GM18498 (cell line): ENCODE results near the gene NOXO1.

Experiments
- ATAC-seq: cut with Tn5 transposase; IDR thresholded peaks from one replicate; pipeline ENCODE4 v1.9.1; 2021; ENCODE audit warnings: mild to moderate bottlenecking, moderate library complexity; ENCODE audit not compliant: unreplicated experiment

NOXO1 gene

GRCh38 chr16:1998360-1998835 lies 17.1 kb upstream of the NOXO1 start:
- no peak for ATAC-seq

GRCh38 chr16:1997494-1998359 lies 16.5 kb upstream of the NOXO1 start:
- ATAC-seq, result no peak

- no peak for ATAC-seq
These were observed 12.5 kb upstream of the NOXO1 start for GRCh38 chr16:1993731-1994131.

GRCh38 chr16:1992704-1993317 lies 11.5 kb upstream of the NOXO1 start:
- no peak for ATAC-seq

GRCh38 chr16:1991948-1992703 lies 10.9 kb upstream of the NOXO1 start:
- peak; percentile 49 for ATAC-seq

GRCh38 chr16:1991588-1991947 lies 10.3 kb upstream of the NOXO1 start:
- no peak for ATAC-seq

GRCh38 chr16:1991135-1991551 lies 9.9 kb upstream of the NOXO1 start:
- ATAC-seq, result peak; percentile 50

GRCh38 chr16:1990351-1991134 lies 9.3 kb upstream of the NOXO1 start:
- ATAC-seq, result peak; percentile 3

GRCh38 chr16:1990101-1990350 lies 8.8 kb upstream of the NOXO1 start:
- no peak for ATAC-seq

- no peak for ATAC-seq
These were observed 8.2 kb upstream of the NOXO1 start, which contains the start of gene SYNGR3 for GRCh38 chr16:1989209-1990100. Gene SYNGR3, plus strand, starts transcription at chr16:1989970. Its CDS starts 133 bp downstream, at chr16:1990103.

- ATAC-seq, result no peak
These were observed 5.9 kb upstream of the NOXO1 start for GRCh38 chr16:1987198-1987597.

GRCh38 chr16:1985466-1986150 lies 4.3 kb upstream of the NOXO1 start:
- no peak for ATAC-seq

- peak; percentile 4 for ATAC-seq
These were observed 3.3 kb upstream of the NOXO1 start for GRCh38 chr16:1984347-1985225.

- ATAC-seq, result peak; percentile 80
These were observed 2.5 kb upstream of the NOXO1 start, which contains the start of gene GFER for GRCh38 chr16:1983544-1984346. Gene GFER, plus strand, starts transcription at chr16:1984193. Its CDS starts 26 bp downstream, at chr16:1984219.

- no peak for ATAC-seq
These were observed 1.8 kb upstream of the NOXO1 start for GRCh38 chr16:1982991-1983543.

- no peak for ATAC-seq
These were observed 754 bp upstream of the NOXO1 start for GRCh38 chr16:1982013-1982433.

- no peak for ATAC-seq
These were observed 540 bp downstream of the NOXO1 start for GRCh38 chr16:1980770-1981087.
